NCI-H146 (cell line): Measurements from ENCODE around the gene UNC5B.

Experiments
- DNase-seq: peaks from one replicate; lab custom pipeline; 2025; lab: John Stamatoyannopoulos, UW

Gene UNC5B

GRCh38 chr10:71300555-71301370, 88.4 kb downstream of the UNC5B start:
- DNase-seq = no peak

GRCh38 chr10:71301371-71301916, 89.1 kb downstream of the UNC5B start:
- no peak for DNase-seq

- no peak for DNase-seq
These were observed 90.1 kb downstream of the UNC5B start for GRCh38 chr10:71302451-71302850.

GRCh38 chr10:71302874-71303568, 90.7 kb downstream of the UNC5B start:
- peak; percentile 63 for DNase-seq

GRCh38 chr10:71303569-71303907, 91.2 kb downstream of the UNC5B start:
- no peak for DNase-seq

GRCh38 chr10:71304914-71305313, 92.5 kb downstream of the UNC5B start:
- DNase-seq = no peak

DNA sequence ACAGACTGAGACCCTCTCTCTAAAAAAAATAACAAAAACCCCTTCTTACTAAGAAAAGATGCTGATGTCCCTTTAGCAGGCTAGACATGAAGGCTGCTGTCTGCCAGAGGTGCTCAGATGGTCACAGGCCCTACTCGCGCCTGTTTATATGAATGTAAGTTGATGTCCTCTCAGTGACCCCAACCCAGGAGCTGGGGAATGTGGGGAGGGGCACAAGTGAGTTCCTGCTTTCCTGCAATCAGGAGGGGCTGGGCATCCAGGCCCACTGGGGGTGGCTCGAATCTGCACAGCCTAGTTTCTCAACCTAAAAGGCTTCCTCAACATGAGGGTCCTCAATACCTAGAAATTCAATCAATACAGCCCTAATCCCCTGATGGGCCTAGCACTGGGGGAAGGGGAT, 94.6 kb downstream of the UNC5B start:
- no peak for DNase-seq

GRCh38 chr10:71307469-71308085, 95.2 kb downstream of the UNC5B start:
- no peak for DNase-seq

DNA sequence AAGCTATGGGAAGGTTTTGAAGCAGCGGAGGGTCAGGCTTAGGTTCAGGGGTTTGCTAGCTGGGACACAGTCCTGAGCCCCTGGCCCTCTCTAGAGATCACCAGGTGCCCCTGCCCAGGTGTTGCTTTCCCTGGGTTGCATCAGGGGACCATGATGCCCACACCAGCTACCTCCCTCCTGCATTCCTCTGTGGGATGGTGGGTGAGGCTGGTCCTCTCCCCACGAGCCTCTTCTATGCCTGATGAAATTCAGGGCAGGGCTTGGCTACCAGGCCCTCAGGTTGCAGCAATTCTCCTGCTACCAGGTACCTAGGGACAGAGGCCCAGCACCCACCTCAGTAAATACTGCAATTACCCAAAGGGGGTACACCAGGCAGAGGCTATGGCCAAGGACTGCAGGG, 95.9 kb downstream of the UNC5B start:
- no peak for DNase-seq

GRCh38 chr10:71308985-71309384, 96.6 kb downstream of the UNC5B start:
- DNase-seq = peak; percentile 65

- DNase-seq = no peak
These were observed 97.5 kb downstream of the UNC5B start for GRCh38 chr10:71309919-71310318.

DNA sequence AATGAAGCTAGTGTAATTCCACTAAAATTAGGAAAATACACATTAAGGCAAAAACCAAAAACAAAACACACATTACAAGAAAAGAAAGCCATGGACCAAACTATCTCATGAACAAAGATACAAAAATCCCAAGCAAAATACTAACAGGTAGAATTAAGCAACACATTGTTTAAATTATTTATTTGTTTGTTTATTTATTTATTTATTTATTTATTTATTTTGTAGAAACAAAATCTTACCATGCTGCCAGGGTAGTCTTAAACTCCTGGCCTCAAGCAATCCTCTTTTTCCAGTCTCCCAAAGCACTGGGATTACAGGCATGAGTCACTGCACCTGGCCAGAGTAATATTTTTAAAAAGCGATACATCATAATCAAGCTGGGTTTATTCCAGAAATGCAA, 99.8 kb downstream of the UNC5B start:
- no peak for DNase-seq

GRCh38 chr10:71312811-71313789, 100.7 kb downstream of the UNC5B start:
- DNase-seq = no peak

- peak; percentile 29 for DNase-seq
These were observed 101.8 kb downstream of the UNC5B start for GRCh38 chr10:71314028-71314693.

GRCh38 chr10:71314694-71315225, 102.4 kb downstream of the UNC5B start:
- DNase-seq = no peak

- no peak for DNase-seq
These were observed 103.9 kb downstream of the UNC5B start for GRCh38 chr10:71316056-71316785.

- DNase-seq = no peak
These were observed 104.4 kb downstream of the UNC5B start for GRCh38 chr10:71316786-71317160.

GRCh38 chr10:71317739-71318138, 105.4 kb downstream of the UNC5B start:
- DNase-seq = no peak

GRCh38 chr10:71319042-71319799, 106.9 kb downstream of the UNC5B start, which contains the start of gene SLC29A3:
TSS of gene SLC29A3 (plus strand) at chr10:71319259. CDS start at chr10:71319310, 51 bp downstream.
- peak; percentile 85 for DNase-seq
